Mesendoderm (in vitro differentiated cells): ENCODE results near the gene BCO2.
"Not testable (repeated sequence)": the region's sequence is repeated elsewhere in the genome, so short reads cannot be mapped to it uniquely, and the experiment has no call there.

Experiments
- DNase-seq: peaks from one replicate; pipeline ENCODE4 v3.0.0; 2013
- H2AK5ac ChIP-seq: 2 replicates; pipeline ENCODE4 v1.6.1; 2013; ENCODE audit warnings: low read length, inconsistent platforms
- H2BK120ac ChIP-seq: 2 replicates; pipeline ENCODE4 v1.6.1; 2013; ENCODE audit warnings: low read depth, mild to moderate bottlenecking, low read length, moderate library complexity, mixed read lengths
- H2BK15ac ChIP-seq: replicated peaks from 2 replicates; pipeline ENCODE4 v1.6.1; 2013; ENCODE audit warnings: low read depth, mild to moderate bottlenecking, moderate library complexity
- H2BK5ac ChIP-seq: 2 replicates; pipeline ENCODE4 v1.6.1; 2013; ENCODE audit warnings: low read length, inconsistent platforms
- H3K18ac ChIP-seq: 2 replicates; pipeline ENCODE4 v1.6.1; 2013; ENCODE audit warnings: mild to moderate bottlenecking, low read length, mixed read lengths
- H3K23ac ChIP-seq: one replicate; pipeline ENCODE4 v1.6.1; 2013; ENCODE audit warnings: low read length
- H3K27ac ChIP-seq: 2 replicates; pipeline ENCODE4 v1.5.1; 2013; ENCODE audit warnings: low read depth, mild to moderate bottlenecking, inconsistent platforms, low read length, moderate library complexity
- H3K27me3 ChIP-seq: 2 replicates; pipeline ENCODE4 v1.6.1; 2013; ENCODE audit warnings: low read length, control low read depth, mild to moderate bottlenecking, inconsistent platforms; ENCODE audit not compliant: insufficient read depth, poor library complexity
- H3K36me3 ChIP-seq: 2 replicates; pipeline ENCODE4 v1.6.1; 2013; ENCODE audit warnings: low read length, inconsistent platforms; ENCODE audit not compliant: control insufficient read depth, insufficient read depth
- H3K4ac ChIP-seq: one replicate; pipeline ENCODE4 v1.6.1; 2013; ENCODE audit warnings: low read depth, mild to moderate bottlenecking, low read length, moderate library complexity
- H3K4me1 ChIP-seq: 2 replicates; pipeline ENCODE4 v1.6.1; 2013; ENCODE audit warnings: low read depth, low read length, inconsistent platforms; ENCODE audit not compliant: control insufficient read depth
- H3K4me2 ChIP-seq: 2 replicates; pipeline ENCODE4 v1.6.1; 2013; ENCODE audit warnings: low read length
- H3K4me3 ChIP-seq: 2 replicates; pipeline ENCODE4 v1.5.1; 2013; ENCODE audit warnings: mild to moderate bottlenecking, low read length
- H3K56ac ChIP-seq: one replicate; pipeline ENCODE4 v1.6.1; 2013; ENCODE audit warnings: low read length
- H3K79me1 ChIP-seq: 2 replicates; pipeline ENCODE4 v1.6.1; 2013; ENCODE audit warnings: low read length, inconsistent platforms
- H3K79me2 ChIP-seq: 2 replicates; pipeline ENCODE4 v1.6.1; 2013; ENCODE audit warnings: mild to moderate bottlenecking, low read length; ENCODE audit not compliant: control insufficient read depth, insufficient read depth
- H3K9ac ChIP-seq: 2 replicates; pipeline ENCODE4 v1.6.1; 2013; ENCODE audit warnings: low read length, inconsistent platforms
- H4K5ac ChIP-seq: one replicate; pipeline ENCODE4 v1.6.1; 2013; ENCODE audit warnings: low read length
- H4K8ac ChIP-seq: one replicate; pipeline ENCODE4 v1.6.1; 2013; ENCODE audit warnings: low read depth, mild to moderate bottlenecking, control low read depth, low read length, moderate library complexity
- WGBS: extraction: QIAGEN DNeasy Blood & Tissue Kit; methylation state at CpG from one replicate; pipeline ENCODE4 v1.1.7; 2013; ENCODE audit warnings: low lambda C conversion rate, missing lambda C conversion rate; ENCODE audit not compliant: insufficient coverage; ENCODE audit errors: extremely low coverage; 5-methylcytosine and 5-hydroxymethylcytosine counted together

BCO2 gene

DNA sequence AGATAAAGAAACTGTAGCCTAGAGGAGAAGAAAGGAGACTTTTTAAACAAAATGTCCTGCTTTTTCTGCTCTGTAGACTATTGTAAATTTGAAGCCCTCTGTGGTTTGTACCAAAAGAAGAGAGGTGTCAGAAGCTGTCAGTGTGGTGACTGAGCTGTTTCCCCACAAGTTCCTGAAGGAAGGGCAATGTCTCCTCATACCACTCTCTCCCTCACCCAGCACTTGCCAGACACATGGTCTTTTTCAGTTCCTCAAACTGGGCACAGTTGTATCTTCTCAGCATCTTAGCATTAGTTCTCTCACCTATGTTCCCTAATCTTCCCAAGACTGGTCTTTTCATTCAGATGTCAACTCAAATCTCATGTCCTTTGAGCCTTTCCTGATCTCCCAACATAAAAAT is 4.3 kb downstream of the BCO2 start:
- no peak overlapping the region for H2BK5ac ChIP-seq
- no peaks in the 10 kb centered on the region for H3K27me3 ChIP-seq
- no peak overlapping the region for H3K23ac ChIP-seq
- H4K5ac ChIP-seq: no peak overlapping the region
- H3K27ac ChIP-seq: no peak overlapping the region
- no peaks in the 10 kb centered on the region for H3K79me1 ChIP-seq
- no peak overlapping the region for H3K9ac ChIP-seq
- no peak overlapping the region for H3K4ac ChIP-seq
- no peak overlapping the region for H3K18ac ChIP-seq
- H3K4me2 ChIP-seq: no peak overlapping the region
- no peaks in the 10 kb centered on the region for H3K36me3 ChIP-seq
- no peak overlapping the region for H3K4me3 ChIP-seq
- no peak for DNase-seq
- H3K4me1 ChIP-seq: no peaks in the 10 kb centered on the region
- H2BK120ac ChIP-seq: no peak overlapping the region
- no peaks in the 10 kb centered on the region for H3K79me2 ChIP-seq
- no peak overlapping the region for H4K8ac ChIP-seq
- H2AK5ac ChIP-seq: no peak overlapping the region
- H3K56ac ChIP-seq: no peak overlapping the region
- H2BK15ac ChIP-seq: no peak overlapping the region

DNA sequence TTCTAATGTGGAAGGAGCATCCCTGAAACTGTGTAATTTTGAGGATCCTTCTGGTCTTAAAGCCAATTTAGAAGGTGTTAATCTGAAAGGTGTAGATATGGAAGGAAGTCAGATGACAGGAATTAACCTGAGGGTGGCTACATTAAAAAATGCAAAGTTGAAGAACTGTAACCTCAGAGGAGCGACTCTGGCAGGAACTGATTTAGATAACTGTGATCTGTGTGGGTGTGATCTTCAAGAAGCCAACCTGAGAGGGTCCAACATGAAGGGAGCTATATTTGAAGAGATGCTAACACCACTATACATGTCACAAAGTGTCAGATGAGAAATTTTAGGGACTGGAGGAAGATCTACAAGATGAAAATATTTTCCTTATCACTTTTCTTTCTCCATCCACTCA is 7.6 kb downstream of the BCO2 start:
- WGBS: no CpG with 5 or more reads among the region's 1 CpG
- DNase-seq: no peak
- no peak overlapping the region for H3K9ac ChIP-seq
- H3K18ac ChIP-seq: no peak overlapping the region
- no peaks in the 10 kb centered on the region for H3K27me3 ChIP-seq
- no peak overlapping the region for H2BK15ac ChIP-seq
- H2BK120ac ChIP-seq: no peak overlapping the region
- H2AK5ac ChIP-seq: no peak overlapping the region
- no peak overlapping the region for H3K4ac ChIP-seq
- H3K23ac ChIP-seq: no peak overlapping the region
- no peak overlapping the region for H2BK5ac ChIP-seq
- no peaks in the 10 kb centered on the region for H3K79me2 ChIP-seq
- no peaks in the 10 kb centered on the region for H3K36me3 ChIP-seq
- H3K79me1 ChIP-seq: no peaks in the 10 kb centered on the region
- no peak overlapping the region for H3K4me3 ChIP-seq
- no peak overlapping the region for H3K56ac ChIP-seq
- no peak overlapping the region for H3K4me2 ChIP-seq
- no peak overlapping the region for H4K8ac ChIP-seq
- H3K4me1 ChIP-seq: no peaks in the 10 kb centered on the region
- no peak overlapping the region for H3K27ac ChIP-seq
- no peak overlapping the region for H4K5ac ChIP-seq

DNA sequence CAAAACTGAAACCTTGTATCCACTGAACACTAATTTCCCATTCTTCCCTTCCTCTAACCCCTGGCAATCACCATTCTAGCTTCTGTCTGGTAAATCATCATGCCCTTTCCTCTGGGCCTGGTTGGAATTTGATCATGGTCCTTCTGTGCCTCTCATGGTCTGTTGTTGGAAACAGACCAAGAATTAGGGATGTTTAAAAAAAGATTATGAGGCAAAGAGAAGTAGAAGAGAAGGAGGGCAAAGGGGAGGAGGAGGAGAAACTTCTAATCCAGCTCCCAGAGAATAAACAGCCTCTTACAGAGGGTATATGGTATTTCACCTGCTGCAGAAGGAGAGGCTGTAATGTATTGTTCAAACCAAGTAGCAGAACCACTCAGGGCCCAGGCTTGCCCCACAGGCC is 10.6 kb downstream of the BCO2 start:
- Histone ChIP-seq H3K23ac (no peak overlapping the region), H3K27ac (no peak overlapping the region), H3K4me3 (no peak overlapping the region), H3K18ac (no peak overlapping the region), H4K8ac (no peak overlapping the region), H2BK5ac (no peak overlapping the region), H3K79me2 (no peaks in the 10 kb centered on the region), H3K4me1 (no peaks in the 10 kb centered on the region), H3K9ac (no peak overlapping the region), H4K5ac (no peak overlapping the region), H3K79me1 (no peaks in the 10 kb centered on the region), H3K36me3 (no peaks in the 10 kb centered on the region), H3K27me3 (no peaks in the 10 kb centered on the region), H2AK5ac (no peak overlapping the region), H2BK120ac (no peak overlapping the region), H3K4ac (no peak overlapping the region), H2BK15ac (no peak overlapping the region), H3K56ac (no peak overlapping the region), H3K4me2 (no peak overlapping the region)
- no peak for DNase-seq

GRCh38 chr11:112186304-112186703 is 11.0 kb downstream of the BCO2 start:
- no peak for DNase-seq
- H3K79me2 ChIP-seq: no peaks in the 10 kb centered on the region
- no peak overlapping the region for H4K8ac ChIP-seq
- H3K4me3 ChIP-seq: no peak overlapping the region
- H3K27ac ChIP-seq: no peak overlapping the region
- no peak overlapping the region for H3K4me2 ChIP-seq
- H2AK5ac ChIP-seq: no peak overlapping the region
- H3K4me1 ChIP-seq: no peaks in the 10 kb centered on the region
- no peak overlapping the region for H3K18ac ChIP-seq
- no peak overlapping the region for H3K9ac ChIP-seq
- no peak overlapping the region for H4K5ac ChIP-seq
- H3K4ac ChIP-seq: no peak overlapping the region
- H2BK5ac ChIP-seq: no peak overlapping the region
- no peak overlapping the region for H2BK120ac ChIP-seq
- no peak overlapping the region for H3K56ac ChIP-seq
- no peak overlapping the region for H3K23ac ChIP-seq
- H2BK15ac ChIP-seq: no peak overlapping the region
- no peaks in the 10 kb centered on the region for H3K36me3 ChIP-seq
- H3K79me1 ChIP-seq: no peaks in the 10 kb centered on the region
- H3K27me3 ChIP-seq: no peaks in the 10 kb centered on the region

- not testable (repeated sequence) for H3K36me3 ChIP-seq, H3K27ac ChIP-seq, H3K4me2 ChIP-seq, H3K9ac ChIP-seq, H4K5ac ChIP-seq, H3K27me3 ChIP-seq, H3K56ac ChIP-seq, DNase-seq, H2BK15ac ChIP-seq, H3K4me1 ChIP-seq, H3K4ac ChIP-seq, H3K79me2 ChIP-seq, H3K4me3 ChIP-seq, H3K18ac ChIP-seq, H2BK5ac ChIP-seq, H4K8ac ChIP-seq, H2BK120ac ChIP-seq, H3K79me1 ChIP-seq, H3K23ac ChIP-seq, H2AK5ac ChIP-seq
- no CpG with 5 or more reads among the region's 11 CpGs for WGBS
Observed at GRCh38 chr11:112195113-112195512, 19.8 kb downstream of the BCO2 start.

DNA sequence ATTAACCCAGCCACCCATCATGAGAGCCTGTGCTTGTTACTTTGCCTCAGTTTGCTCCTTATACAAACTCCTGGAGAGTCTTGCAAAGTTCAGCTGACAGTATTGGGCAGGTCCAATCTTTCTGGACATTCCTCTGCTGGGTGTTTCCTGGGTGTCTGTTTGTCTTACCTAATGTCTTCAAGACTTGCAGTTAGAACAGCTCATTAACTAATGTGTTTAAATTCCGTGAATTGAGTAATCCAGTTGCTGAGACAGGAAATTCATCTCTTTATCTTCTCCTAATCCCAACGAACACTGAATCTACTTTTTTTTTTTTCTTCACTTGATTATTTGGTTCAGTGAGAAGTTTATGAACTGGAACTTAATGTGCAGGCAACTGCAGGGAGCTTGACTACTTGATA is 20.6 kb downstream of the BCO2 start:
- DNase-seq: no peak
- Histone ChIP-seq H3K79me1 (no peaks in the 10 kb centered on the region), H3K27me3 (no peaks in the 10 kb centered on the region), H3K36me3 (no peaks in the 10 kb centered on the region), H4K5ac (no peak overlapping the region), H3K23ac (no peak overlapping the region), H3K79me2 (no peaks in the 10 kb centered on the region), H3K56ac (no peak overlapping the region), H3K9ac (no peak overlapping the region), H3K27ac (no peak overlapping the region), H3K4me3 (no peak overlapping the region), H4K8ac (no peak overlapping the region), H3K4me1 (no peaks in the 10 kb centered on the region), H2BK120ac (no peak overlapping the region), H3K4me2 (no peak overlapping the region), H3K4ac (no peak overlapping the region), H2AK5ac (no peak overlapping the region), H3K18ac (no peak overlapping the region), H2BK15ac (no peak overlapping the region), H2BK5ac (no peak overlapping the region)
- WGBS: no CpG with 5 or more reads among the region's 2 CpGs
